HepG2 (cell line): ENCODE data around the gene THOC6. TPM values are rescaled to one million over a fixed set of nuclear protein-coding genes. Genes with fewer than 3 reads are reported as not detected.

ENCODE experiments used
- ATAC-seq: fragments of 200-7000 bp; cut with Tn5 transposase; 3 replicates; pipeline ENCODE4 v1.9.1; 2020; ENCODE audit warnings: mild to moderate bottlenecking, moderate library complexity
- BruUV-seq: library from RNA; stranded (reverse); fragments of 400-500 nt; replicated peaks from 2 replicates; lab custom pipeline; 2021; lab: Mats Ljungman, UMichigan
- CTCF ChIA-PET: fragments of 300-600 bp; formaldehyde crosslinking; extraction: SDS; loops from one replicate; lab custom pipeline; 2021; ENCODE audit warnings: low total read pairs, inconsistent platforms, low intra/inter-chr PET ratio; lab: Yijun Ruan, JAX
- POLR2A ChIA-PET: fragments of 350-600 bp; sonication (Branson Sonifier 250); formaldehyde crosslinking; loops from one replicate; lab custom pipeline; 2020; ENCODE audit warnings: antibody characterized with exemption, inconsistent platforms; lab: Yijun Ruan, JAX
- DNase-seq: peaks from one replicate; pipeline ENCODE4 v3.0.0-alpha.2; 2015; ENCODE audit warnings: low spot score
- FAIRE-seq: peaks from 3 replicates; lab custom pipeline; 2011; peaks lifted over from hg19 to GRCh38; lab: Jason Lieb, UNC
- H2AFZ ChIP-seq: one replicate; pipeline ENCODE4 v1.6.1; 2011; ENCODE audit warnings: low read length, inconsistent platforms
- H3K27ac ChIP-seq: fragments of 300-600 bp; 3 replicates; pipeline ENCODE4 v1.8.0; 2011; ENCODE audit warnings: mixed run types, mild to moderate bottlenecking, mixed read lengths, low read length, inconsistent platforms; ENCODE audit not compliant: insufficient read depth; ENCODE audit errors: extremely low read length
- H3K27me3 ChIP-seq, 2 experiments: fragments of 200-600 bp in 1 of 2; 2 replicates in 1 of 2; 3 replicates in 1 of 2; pipeline versions ENCODE4 v1.6.0 to v1.8.0; 2011; ENCODE audit warnings: low read length in 2 of 2, mild to moderate bottlenecking in 2 of 2, moderate library complexity in 2 of 2, inconsistent platforms in 1 of 2; ENCODE audit not compliant: insufficient read depth in 2 of 2, control insufficient read depth in 1 of 2
- H3K36me3 ChIP-seq, 2 experiments: fragments of 200-600 bp in 1 of 2; replicated peaks in 1 of 2; 2 replicates in 1 of 2; 3 replicates in 1 of 2; pipeline versions ENCODE4 v1.5.1 to v1.8.0; 2011; ENCODE audit warnings: low read length in 2 of 2, inconsistent platforms in 1 of 2; ENCODE audit not compliant: insufficient read depth in 2 of 2, control insufficient read depth in 1 of 2
- H3K4me1 ChIP-seq: 2 replicates; pipeline ENCODE4 v1.5.1; 2012; ENCODE audit warnings: low read length, inconsistent platforms; ENCODE audit not compliant: insufficient read depth
- H3K4me2 ChIP-seq: 2 replicates; pipeline ENCODE4 v1.6.0; 2011; ENCODE audit warnings: low read depth, low read length, inconsistent platforms
- H3K4me3 ChIP-seq, 3 experiments: fragments of 200-600 bp in 1 of 3; sonication (generic), shearing (Covaris generic) in 1 of 3; replicated peaks in 1 of 3; 2 replicates each; pipeline ENCODE4 v1.5.1; 2011 to 2016; ENCODE audit warnings: low read length in 3 of 3, inconsistent platforms in 2 of 3, low read depth in 2 of 3, mild to moderate bottlenecking in 2 of 3, control low read depth in 1 of 3, mixed read lengths in 1 of 3; ENCODE audit not compliant: insufficient read depth in 1 of 3
- H3K79me2 ChIP-seq: one replicate; pipeline ENCODE4 v1.6.1; 2011; ENCODE audit warnings: low read length, inconsistent platforms; ENCODE audit not compliant: insufficient read depth
- H3K9ac ChIP-seq: 2 replicates; pipeline ENCODE4 v1.6.0; 2011; ENCODE audit warnings: mild to moderate bottlenecking, low read depth, low read length, inconsistent platforms; ENCODE audit not compliant: insufficient read depth
- H3K9me3 ChIP-seq: 2 replicates; pipeline ENCODE4 v1.5.1; 2012; ENCODE audit warnings: mild to moderate bottlenecking, low read length
- H4K20me1 ChIP-seq: 2 replicates; pipeline ENCODE4 v1.6.0; 2011; ENCODE audit warnings: inconsistent platforms, mild to moderate bottlenecking, low read length, moderate library complexity; ENCODE audit not compliant: insufficient read depth
- CBX1 ChIP-seq: IDR thresholded peaks from one replicate; pipeline ENCODE4 v1.6.1; 2016; ENCODE audit warnings: antibody characterized with exemption, low read depth
- CEBPG ChIP-seq: IDR thresholded peaks from 2 replicates; pipeline ENCODE4 v1.6.1; 2016
- CTCF ChIP-seq: sonication (generic); formaldehyde crosslinking; IDR thresholded peaks from 2 replicates; pipeline ENCODE4 v1.5.0; 2020; ENCODE audit warnings: mild to moderate bottlenecking, missing genetic modification reagents, moderate library complexity
- EHMT2 ChIP-seq: fragments of 200-600 bp; sonication (generic); IDR thresholded peaks from 2 replicates; pipeline ENCODE4 v1.7.0; 2017; ENCODE audit warnings: antibody characterized with exemption, low read depth, low read length, borderline replicate concordance
- HIC2 ChIP-seq: sonication (generic); formaldehyde crosslinking; IDR thresholded peaks from 2 replicates; pipeline ENCODE4 v1.9.0; 2022; ENCODE audit warnings: low read depth, missing genetic modification reagents
- HMGXB4 ChIP-seq, 2 experiments: sonication (generic) in 1 of 2; formaldehyde crosslinking in 1 of 2; IDR thresholded peaks; 2 replicates each; pipeline versions ENCODE4 v1.4.0 to v1.6.1; 2018 to 2020; ENCODE audit warnings: missing genetic modification reagents in 2 of 2, borderline replicate concordance in 1 of 2, low read depth in 1 of 2, mild to moderate bottlenecking in 1 of 2, missing biosample characterization in 1 of 2
- HNRNPL ChIP-seq: fragments of 200-400 bp; formaldehyde crosslinking; IDR thresholded peaks from 2 replicates; pipeline ENCODE4 v1.6.1; 2017; ENCODE audit warnings: mild to moderate bottlenecking, low read depth, low read length
- KDM1A ChIP-seq: IDR thresholded peaks from 2 replicates; pipeline ENCODE4 v1.6.1; 2016; ENCODE audit warnings: missing compliant biosample characterization
- MTF1 ChIP-seq: sonication (generic); formaldehyde crosslinking; IDR thresholded peaks from 2 replicates; pipeline ENCODE4 v1.5.0; 2020; ENCODE audit warnings: missing genetic modification reagents
- NAIF1 ChIP-seq: sonication (generic); formaldehyde crosslinking; IDR thresholded peaks from 2 replicates; pipeline ENCODE4 v1.5.0; 2020; ENCODE audit warnings: mild to moderate bottlenecking, missing genetic modification reagents, borderline replicate concordance
- POGZ ChIP-seq: sonication (generic); formaldehyde crosslinking; IDR thresholded peaks from 2 replicates; pipeline ENCODE4 v1.4.0; 2020; ENCODE audit warnings: mild to moderate bottlenecking, missing genetic modification reagents
- TBL1XR1 ChIP-seq: fragments of 150-350 bp; IDR thresholded peaks from 2 replicates; pipeline ENCODE4 v1.6.1; 2014; ENCODE audit warnings: borderline replicate concordance, low read length; ENCODE audit not compliant: partially characterized antibody
- TBX2 ChIP-seq: sonication (generic); formaldehyde crosslinking; IDR thresholded peaks from 2 replicates; pipeline ENCODE4 v1.5.0; 2020; ENCODE audit warnings: missing genetic modification reagents, mild to moderate bottlenecking, borderline replicate concordance
- ZBTB38 ChIP-seq: sonication (generic); formaldehyde crosslinking; IDR thresholded peaks from 2 replicates; pipeline ENCODE4 v1.5.1; 2020; ENCODE audit warnings: mild to moderate bottlenecking, missing genetic modification reagents
- ZGPAT ChIP-seq: IDR thresholded peaks from 2 replicates; pipeline ENCODE4 v1.6.1; 2016; ENCODE audit warnings: mild to moderate bottlenecking
- ZNF256 ChIP-seq: sonication (generic); formaldehyde crosslinking; conservative IDR thresholded peaks from 2 replicates; pipeline ENCODE4 v1.4.0; 2020; ENCODE audit warnings: missing genetic modification reagents
- ZNF430 ChIP-seq: sonication (generic); formaldehyde crosslinking; IDR thresholded peaks from 2 replicates; pipeline ENCODE4 v1.9.0; 2021; ENCODE audit warnings: mild to moderate bottlenecking, missing genetic modification reagents
- WGBS: methylation state at CpG from one replicate; pipeline ENCODE4 v1.1.6; 2017; ENCODE audit warnings: low lambda C conversion rate; 5-methylcytosine and 5-hydroxymethylcytosine counted together
- in situ Hi-C: cut with HindIII; loops from 2 replicates; pipeline ENCODE4 v1.10.0; 2017; ENCODE audit warnings: low pct_unique_long_range_greater_than_20kb; ENCODE audit not compliant: extremely low pct_ligation_motif_present
- intact Hi-C: fragments of 100-400 bp; cut with micrococcal nuclease; formaldehyde crosslinking; loops from one replicate; pipeline ENCODE4 v1.10.0; 2022; ENCODE audit not compliant: unreplicated experiment
- polyA plus RNA-seq, 8 experiments: library from polyadenylated mRNA; depleted of rRNA in 3 of 8; stranded (reverse) in 7 of 8; unstranded in 1 of 8; fragments of >200 nt; fragmentation: Illumina TruSeq in 4 of 8; extraction: Trizol in 4 of 8; gene quantifications; 2 replicates each; pipeline versions ENCODE4 v1.2.1 to v1.2.3, GENCODE V29; 2011 to 2016; ENCODE audit warnings: low read depth in 4 of 8, missing spikeins in 1 of 8, mixed read lengths in 1 of 8; ENCODE audit not compliant: insufficient read depth in 1 of 8
- total RNA-seq, 5 experiments: library from RNA; depleted of rRNA; stranded (reverse); fragments of >200 nt; fragmentation: Illumina TruSeq; extraction: Trizol; gene quantifications; 2 replicates each; pipeline ENCODE4 v1.2.3, GENCODE V29; 2016; ENCODE audit warnings: low read depth in 1 of 5

THOC6 gene
- total and polyA plus RNA-seq, 2 of the 13 experiments (the other 11 are each of a cell fraction or from before 2014, with no cell fraction given): 32.1 to 37.0 TPM

- H3K4me2 ChIP-seq: peak within 1 kb of the TSS; percentile 74
- H2AFZ ChIP-seq: no peak within 1 kb of the TSS
- DNase-seq: no peak
- POLR2A ChIA-PET: interaction anchor here (18.8 kb wide), 1 partner anchor 9 kb away, joined by 750 read pairs; the partner anchor contains the start of gene CLDN9
- peak within 1 kb of the TSS; percentile 36 to 57 (median 45) for H3K4me3 ChIP-seq
- in situ Hi-C loops: no loop called here
- WGBS: 62% methylated on average over 16 of the region's 52 CpGs
- H3K36me3 ChIP-seq: no peaks in the 10 kb centered on the region; a peak in 1 of 5 replicates
- CTCF ChIA-PET: interaction anchor here (0.6 to 1.2 kb wide), 3 partner anchors 10 to 141 kb away, joined by 3 to 4 read pairs (median 3); no protein-coding TSS in a partner anchor
- ATAC-seq: no peak
- intact Hi-C loops: no loop called here
- peaks cover 5% of the 10 kb centered on the region for H3K79me2 ChIP-seq
- no peaks in the 10 kb centered on the region for H3K9me3 ChIP-seq
- H3K9ac ChIP-seq: peak within 1 kb of the TSS; percentile 26
- no TSS peak for BruUV-seq
- peaks cover 18% of the 10 kb centered on the region; the same call in 1 of the 2 replicates for H4K20me1 ChIP-seq
- H3K4me1 ChIP-seq: peaks cover 85% of the 10 kb centered on the region
- H3K27ac ChIP-seq: no peak within 1 kb of the TSS
- peaks cover 2 to 8% of the 10 kb centered on the region in 2 experiments; a peak in 4 of 5 replicates for H3K27me3 ChIP-seq
- FAIRE-seq: no peak
- no peak for TF ChIP-seq MTF1 (CRISPR knock-in tag)
- no peak for TF ChIP-seq CBX1
- TF ChIP-seq HIC2 (CRISPR knock-in tag): 0 out of 2 replicates have a peak, but pooled peaks have one; percentile 48
- TF ChIP-seq ZNF430 (CRISPR knock-in tag): no peak
- TF ChIP-seq EHMT2: no peak
- TF ChIP-seq TBX2 (CRISPR knock-in tag): no peak
- no peak for TF ChIP-seq KDM1A (CRISPR knock-in tag)
- TF ChIP-seq ZBTB38 (CRISPR knock-in tag): peak; percentile 80
- 0 out of 2 replicates have a peak, but pooled peaks have one; percentile 13 for TF ChIP-seq POGZ
- no peak for TF ChIP-seq CEBPG
- peak; percentile 24 to 32; a peak in 3 of 4 replicates for TF ChIP-seq HMGXB4 (CRISPR knock-in tag; IDR thresholded peaks at IDR 0.05; ENCODE audit: borderline replicate concordance in 1 of 2, low read depth in 1 of 2)
- TF ChIP-seq CTCF (CRISPR knock-in tag): peak; percentile 73
- no peak for TF ChIP-seq ZNF256
- TF ChIP-seq HNRNPL: peak; percentile 69
- TF ChIP-seq ZGPAT: no peak
- TF ChIP-seq TBL1XR1: no peak
- no peak for TF ChIP-seq NAIF1 (CRISPR knock-in tag)
These were observed 5.9 kb upstream of the THOC6 start, which contains the start of gene CLDN6 for GRCh38 chr16:3017794-3018506. Gene CLDN6 (minus strand): TSS chr16:3018183. CDS start chr16:3016021, 2,162 bp downstream.
